Uterus (tissue), 2 donors: ENCODE results near the gene DERA.

Source experiments
- CTCF ChIP-seq, 4 experiments: fragments of 200-600 bp in 2 of 4; fragments of 450-650 bp in 2 of 4; sonication (generic) in 2 of 4; IDR thresholded peaks; one replicate each; pipeline ENCODE4 v1.5.1; 2016 to 2019; ENCODE audit warnings: antibody characterized with exemption in 4 of 4, mild to moderate bottlenecking in 2 of 4, moderate library complexity in 1 of 4
- POLR2A ChIP-seq, 2 donors: fragments of 450-650 bp; IDR thresholded peaks; one replicate each; pipeline ENCODE4 v1.6.1; 2016; ENCODE audit warnings: antibody characterized with exemption in 2 of 2, mild to moderate bottlenecking in 1 of 2, moderate library complexity in 1 of 2

GRCh38 chr12:15868186-15868585 lies 42.9 kb upstream of the DERA start:
- TF ChIP-seq CTCF (IDR thresholded peaks at IDR 0.05) (no peak), POLR2A (IDR thresholded peaks at IDR 0.05) (no peak)
